DLD1 (cell line): ENCODE measurements around the gene GJC3.
"Not testable (repeated sequence)": the region's sequence is repeated elsewhere in the genome, so short reads cannot be mapped to it uniquely, and the experiment has no call there.

ENCODE experiments used
- in situ Hi-C: cut with HindIII; loops from 2 replicates; pipeline ENCODE4 v1.10.0; 2017; ENCODE audit warnings: low sequenced_read_pairs

GJC3 gene, protein sequence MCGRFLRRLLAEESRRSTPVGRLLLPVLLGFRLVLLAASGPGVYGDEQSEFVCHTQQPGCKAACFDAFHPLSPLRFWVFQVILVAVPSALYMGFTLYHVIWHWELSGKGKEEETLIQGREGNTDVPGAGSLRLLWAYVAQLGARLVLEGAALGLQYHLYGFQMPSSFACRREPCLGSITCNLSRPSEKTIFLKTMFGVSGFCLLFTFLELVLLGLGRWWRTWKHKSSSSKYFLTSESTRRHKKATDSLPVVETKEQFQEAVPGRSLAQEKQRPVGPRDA

DNA sequence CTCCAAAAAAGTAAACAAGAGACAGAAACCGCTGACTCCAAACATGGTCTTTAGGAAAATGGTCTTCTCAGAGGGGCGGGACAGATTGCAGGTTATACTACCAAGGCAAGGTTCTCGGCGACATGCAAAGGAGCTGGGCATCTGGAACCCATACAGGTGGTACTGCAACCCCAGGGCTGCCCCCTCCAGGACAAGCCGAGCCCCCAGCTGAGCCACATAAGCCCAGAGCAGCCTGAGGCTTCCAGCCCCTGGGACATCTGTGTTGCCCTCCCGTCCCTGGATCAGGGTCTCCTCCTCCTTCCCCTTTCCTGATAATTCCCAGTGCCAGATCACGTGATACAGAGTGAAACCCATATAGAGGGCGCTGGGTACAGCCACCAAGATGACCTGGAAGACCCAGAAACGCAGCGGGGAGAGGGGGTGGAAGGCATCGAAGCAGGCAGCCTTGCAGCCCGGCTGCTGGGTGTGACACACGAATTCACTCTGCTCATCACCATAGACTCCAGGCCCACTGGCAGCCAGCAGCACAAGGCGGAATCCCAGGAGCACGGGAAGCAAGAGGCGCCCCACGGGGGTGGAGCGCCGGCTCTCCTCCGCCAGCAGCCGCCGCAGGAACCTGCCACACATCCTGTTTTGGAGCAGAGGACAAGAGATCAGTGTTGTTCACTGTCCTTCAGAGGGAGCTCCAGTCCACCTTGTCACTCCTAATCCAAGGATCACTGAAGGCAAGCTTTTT is at the start of gene GJC3:
TSS of gene GJC3 (minus strand) at position 627 of the 736 bp plus-strand sequence. CDS start at position 627, 0 bp downstream.
- in situ Hi-C loops, result loop anchor here (10.0 kb wide), 1 partner anchor 66 kb away; no protein-coding TSS in a partner anchor

DNA sequence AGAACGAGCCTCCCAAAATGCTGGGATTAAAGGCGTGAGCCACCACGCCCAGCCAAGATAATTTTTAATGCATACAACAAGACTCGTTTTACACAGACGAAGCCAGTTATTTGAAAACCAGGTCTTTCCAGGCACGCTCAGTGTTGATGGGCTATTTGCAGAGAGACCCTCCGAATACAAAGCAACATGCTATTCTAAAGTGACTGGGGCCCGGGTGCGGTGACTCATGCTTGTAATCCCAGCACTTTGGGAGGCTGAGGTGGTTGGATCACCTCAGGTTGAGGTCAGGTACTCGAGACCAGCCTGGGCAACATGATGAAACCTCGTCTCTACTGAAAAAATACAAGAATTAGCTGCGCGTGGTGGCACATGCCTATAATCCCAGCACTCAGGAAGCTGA is 47.2 kb upstream of the GJC3 start:
- in situ Hi-C loops, result no loop called here

DNA sequence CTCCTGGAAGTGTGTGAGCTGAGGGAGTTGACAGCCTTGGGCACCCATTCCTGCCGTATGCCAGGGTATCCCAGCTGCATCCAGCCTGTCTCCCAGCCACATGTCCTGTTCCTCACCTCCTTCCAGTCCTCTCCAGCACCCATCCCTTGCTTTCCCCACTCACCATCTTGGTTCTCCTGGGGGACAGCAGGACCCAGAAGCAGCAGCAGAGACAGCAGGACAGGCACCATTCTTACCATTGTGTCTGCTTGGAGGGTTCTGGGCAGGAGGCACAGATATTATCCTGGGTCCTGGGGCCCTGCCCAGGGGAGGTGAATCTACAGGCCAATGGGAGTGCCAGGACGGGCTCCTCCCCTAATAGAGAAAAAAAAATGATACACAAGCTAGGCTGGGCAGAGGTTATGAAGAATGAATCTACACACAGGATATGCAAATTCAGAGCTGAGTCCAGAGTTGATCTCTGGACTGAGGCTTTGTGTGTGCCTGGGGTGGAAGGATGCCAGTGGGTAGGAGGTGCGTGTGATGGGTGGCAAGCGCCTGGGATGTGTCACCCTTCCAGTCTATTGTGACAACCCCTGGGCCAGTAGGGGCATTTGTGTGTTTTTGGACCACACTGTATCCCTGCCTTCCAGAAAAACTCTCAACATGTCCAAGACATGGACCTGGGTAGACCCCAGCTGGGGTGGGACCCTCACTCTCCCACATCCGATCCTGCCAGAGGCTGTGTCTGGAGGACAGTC is 46.5 kb upstream of the GJC3 start, which contains the start of gene AZGP1:
TSS of gene AZGP1 (minus strand) at position 250 of the 740 bp plus-strand sequence. CDS start at position 239, 11 bp downstream.
- in situ Hi-C loops, result no loop called here

DNA sequence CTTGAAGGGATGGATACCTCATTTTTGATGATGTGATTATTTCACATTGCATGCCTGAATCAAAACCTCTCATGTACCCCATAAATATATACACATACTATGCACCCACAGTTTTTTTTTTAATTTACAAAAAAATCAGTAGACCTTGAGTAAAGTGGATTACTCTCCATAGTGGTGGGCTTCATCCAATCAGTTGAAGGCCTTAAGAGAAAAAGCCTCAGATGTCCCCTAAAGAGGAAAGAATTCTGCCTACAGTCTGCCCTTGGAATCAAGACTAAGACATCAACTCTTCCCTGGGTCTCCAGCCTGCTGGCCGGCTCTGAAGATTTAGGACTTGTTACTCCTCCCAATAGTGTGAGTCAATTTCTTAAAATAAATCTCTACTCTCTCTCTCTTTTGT is 45.3 kb upstream of the GJC3 start:
- in situ Hi-C loops, result no loop called here

DNA sequence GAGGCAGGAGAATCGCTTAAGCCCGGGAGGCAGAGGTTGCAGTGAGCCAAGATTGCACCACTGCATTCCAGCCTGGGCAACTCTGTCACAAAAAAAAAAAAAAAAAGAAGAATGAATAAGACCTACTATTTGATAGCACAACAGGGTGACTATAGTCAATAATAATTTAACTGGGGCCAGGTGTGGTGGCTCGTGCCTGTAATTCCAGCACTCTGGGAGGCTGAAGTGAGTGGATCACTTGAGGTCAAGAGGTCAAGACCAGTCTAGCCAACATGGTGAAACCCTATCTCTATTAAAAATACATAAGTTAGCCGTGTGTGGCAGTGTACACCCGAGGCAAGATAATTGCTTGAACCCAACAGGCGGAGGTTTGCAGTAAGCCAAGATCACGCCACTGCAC is 44.4 kb upstream of the GJC3 start:
- in situ Hi-C loops, result not testable (repeated sequence)

DNA sequence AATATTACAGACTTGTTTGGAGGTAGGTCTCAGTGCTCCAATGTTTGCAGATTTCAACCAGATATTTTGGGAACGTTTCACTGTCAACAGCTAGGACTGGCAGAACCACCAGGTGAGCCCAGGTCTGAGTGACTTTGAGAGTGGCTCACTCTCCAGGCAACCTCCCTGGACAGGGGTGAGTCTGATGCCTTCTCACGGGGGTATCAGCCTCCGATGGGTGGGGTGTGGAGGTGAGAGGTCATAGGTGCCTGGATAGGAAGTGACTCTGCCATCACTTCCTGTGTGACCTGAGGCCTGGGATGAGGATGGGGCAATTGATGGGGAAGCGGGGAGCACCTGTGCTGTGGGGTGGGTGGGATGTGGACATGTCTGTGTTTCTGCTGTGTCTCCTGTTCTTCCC is 41.8 kb upstream of the GJC3 start:
- in situ Hi-C loops, result no loop called here

DNA sequence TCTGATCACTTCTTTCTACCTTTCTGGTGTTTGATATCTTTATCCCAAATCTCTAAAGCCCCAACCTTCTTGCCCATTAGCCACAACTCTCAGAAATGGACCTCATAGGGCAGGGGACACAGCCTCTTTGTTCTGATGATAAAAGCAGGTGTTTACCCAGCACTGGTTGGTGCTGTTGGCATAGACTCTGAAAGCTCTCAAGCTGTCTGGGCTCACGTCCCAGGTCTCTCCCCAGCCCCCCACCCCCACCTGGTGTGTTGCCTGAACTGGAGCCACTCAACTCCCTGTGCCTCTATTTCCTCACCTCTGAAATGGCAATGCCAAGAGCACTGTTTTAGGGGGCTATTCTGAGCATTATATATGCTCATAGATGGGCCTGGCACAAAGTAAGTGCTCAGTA is 40.4 kb upstream of the GJC3 start:
- in situ Hi-C loops, result not testable (repeated sequence)

DNA sequence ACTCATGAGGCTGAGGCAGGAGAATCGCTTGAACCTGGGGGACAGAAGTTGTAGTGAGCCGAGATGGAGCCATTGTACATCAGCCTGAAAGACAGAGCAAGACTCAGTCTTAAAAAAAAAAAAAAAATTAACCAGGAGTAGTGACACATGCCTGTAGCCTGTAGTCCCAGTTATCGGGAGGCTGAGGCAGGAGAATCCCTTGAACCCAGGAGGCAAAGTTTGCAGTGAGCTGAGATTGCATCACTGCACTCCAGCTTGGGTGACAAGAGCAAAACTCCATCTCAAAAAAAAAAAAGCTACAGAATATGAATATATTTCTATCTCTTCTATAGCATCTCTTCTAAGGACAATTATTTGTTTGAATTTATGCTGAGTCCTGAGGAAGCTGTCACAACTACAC is 39.9 kb upstream of the GJC3 start:
- in situ Hi-C loops, result no loop called here

DNA sequence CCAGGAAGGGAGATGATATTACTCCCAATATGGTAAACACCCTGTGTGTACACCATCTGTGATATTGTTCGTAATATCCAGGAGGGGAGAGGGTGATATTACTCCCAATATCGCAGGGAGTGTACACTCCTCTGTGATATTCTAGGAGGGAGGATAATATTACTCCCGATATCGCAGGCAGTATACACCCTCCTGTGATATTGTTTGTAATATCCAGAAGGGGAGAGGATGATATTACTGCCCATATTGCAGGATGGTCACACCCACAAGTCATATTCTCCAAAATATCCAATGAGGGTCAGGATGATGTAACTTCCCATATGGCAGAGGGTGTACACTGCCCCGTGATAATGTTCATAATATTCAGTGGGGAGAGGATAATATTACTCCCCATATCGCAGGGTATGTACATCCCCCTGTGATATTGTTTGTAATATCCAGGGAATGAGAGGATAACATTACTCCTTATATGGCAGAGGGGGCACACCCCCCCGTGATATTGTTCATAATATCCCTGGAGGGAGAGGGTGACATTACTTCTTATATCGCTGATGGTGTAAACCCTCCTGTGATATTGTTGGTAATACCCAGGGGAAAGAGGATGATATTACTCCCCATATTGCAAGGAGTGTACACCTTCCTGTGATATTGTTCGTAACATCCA is 29.3 kb upstream of the GJC3 start:
- in situ Hi-C loops, result no loop called here

DNA sequence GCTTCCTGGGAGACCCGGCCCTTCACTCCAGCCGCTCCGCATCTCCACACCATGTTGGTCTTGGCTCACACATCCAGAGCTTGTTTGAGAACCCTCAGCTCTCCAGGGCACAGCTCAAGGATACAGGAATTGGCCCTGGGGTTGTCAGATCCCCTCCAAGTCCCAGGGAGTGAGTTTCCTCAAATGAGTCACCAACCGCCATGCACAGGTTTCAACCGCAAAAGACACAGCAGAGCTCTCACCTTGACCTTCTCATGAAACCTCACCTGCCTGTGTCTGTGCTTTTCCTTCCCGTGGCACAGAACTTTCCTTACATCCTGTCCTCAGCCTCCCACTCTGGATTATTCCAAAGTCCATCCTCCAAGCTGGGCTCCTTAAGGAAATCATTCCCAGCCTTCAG is 25.8 kb upstream of the GJC3 start:
- in situ Hi-C loops, result no loop called here

DNA sequence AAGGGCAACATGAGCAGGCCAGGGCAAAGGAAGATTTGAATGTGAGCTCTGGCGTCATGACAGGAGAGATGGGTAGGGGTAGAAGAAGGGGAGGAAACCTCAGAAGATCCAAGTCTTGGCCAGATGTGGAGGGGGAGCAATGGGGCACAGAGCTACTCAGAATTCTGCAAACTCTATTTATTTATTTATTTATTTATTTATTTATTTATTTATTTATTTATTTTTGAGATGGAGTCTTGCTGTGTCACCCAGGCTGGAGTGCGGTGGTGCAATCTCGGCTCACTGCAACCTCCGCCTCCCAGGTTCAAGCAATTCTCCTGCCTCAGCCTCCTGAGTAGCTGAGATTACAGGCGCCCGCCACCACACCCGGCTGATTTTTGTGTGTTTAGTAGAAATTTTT is 25.2 kb upstream of the GJC3 start:
- in situ Hi-C loops, result not testable (repeated sequence)

DNA sequence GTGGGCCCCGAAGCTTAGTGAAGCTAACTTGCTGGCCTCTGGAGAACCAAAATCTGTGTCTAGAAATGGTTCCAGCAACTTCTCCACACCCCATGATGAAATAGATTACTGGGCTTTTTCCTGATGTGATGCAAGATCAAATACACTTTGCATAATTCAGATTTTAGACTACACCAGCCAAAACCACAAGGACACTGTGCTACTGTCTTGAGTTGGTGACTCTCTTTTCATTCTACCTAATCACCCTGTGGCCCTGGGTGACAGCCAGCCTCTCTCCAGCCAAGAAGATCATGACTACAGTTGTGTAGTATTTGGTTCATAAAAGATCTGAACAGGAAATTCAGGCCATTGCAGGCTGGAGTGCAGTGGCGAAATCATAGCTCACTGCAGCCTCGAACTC is 24.2 kb upstream of the GJC3 start:
- in situ Hi-C loops, result no loop called here

DNA sequence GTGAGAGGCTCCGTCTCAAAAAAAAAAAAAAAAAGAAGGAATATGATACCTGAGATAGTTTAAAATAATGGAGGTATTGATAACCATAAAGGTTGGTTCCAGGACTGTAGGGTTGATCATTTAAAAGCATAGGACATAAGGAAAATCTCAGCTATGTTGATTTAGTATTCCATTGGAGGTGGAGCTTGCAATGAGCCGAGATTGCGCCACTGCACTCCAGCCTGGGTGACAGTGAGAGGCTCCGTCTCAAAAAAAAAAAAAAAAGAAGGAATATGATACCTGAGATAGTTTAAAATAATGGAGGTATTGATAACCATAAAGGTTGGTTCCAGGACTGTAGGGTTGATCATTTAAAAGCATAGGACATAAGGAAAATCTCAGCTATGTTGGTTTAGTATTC is 23.2 kb upstream of the GJC3 start:
- in situ Hi-C loops, result not testable (repeated sequence)

DNA sequence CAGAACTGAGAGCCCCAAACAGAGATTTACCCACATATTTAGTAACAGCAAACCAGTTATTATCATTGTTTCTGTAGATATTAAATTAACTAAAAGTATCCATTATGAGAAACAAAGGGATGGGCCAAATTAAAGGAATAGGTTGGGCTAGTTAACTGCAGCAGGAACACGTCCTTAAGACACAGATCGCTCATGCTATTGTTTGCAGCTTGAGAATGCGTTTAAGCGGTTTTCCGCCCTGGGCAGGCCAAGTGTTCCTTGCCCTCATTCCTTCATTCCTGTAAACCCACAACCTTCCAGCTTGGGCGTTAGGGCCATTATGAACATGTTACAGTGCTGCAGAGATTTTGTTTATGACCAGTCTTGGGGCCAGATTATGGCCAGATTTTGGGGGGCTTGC is 21.4 kb upstream of the GJC3 start:
- in situ Hi-C loops, result not testable (repeated sequence)

DNA sequence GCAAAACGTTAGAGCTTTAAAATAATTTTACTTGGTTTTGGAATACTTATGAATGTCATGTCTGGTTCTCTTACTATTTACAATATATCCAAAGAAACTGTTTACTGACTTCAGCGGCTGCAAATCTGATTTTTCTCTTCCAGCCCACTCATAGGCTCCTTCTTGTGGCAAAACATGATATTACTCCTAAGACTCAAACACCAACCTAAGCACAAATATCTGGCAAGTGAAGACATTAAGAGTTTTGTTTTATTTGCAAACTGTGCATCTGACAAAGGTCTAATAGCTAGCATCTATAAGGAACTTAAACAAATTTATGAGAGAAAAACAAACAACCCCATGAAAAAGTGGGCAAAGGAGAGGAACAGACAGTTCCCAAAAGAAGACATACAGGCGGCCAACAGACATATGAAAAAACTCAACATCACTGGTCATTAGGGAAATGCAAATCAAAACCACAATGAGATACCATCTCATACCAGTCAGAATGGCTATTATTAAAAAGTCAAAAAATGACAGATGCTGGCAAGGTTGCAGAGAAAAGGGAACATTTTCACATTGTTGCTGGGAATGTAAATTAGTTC is 20.3 kb upstream of the GJC3 start:
- in situ Hi-C loops, result no loop called here

DNA sequence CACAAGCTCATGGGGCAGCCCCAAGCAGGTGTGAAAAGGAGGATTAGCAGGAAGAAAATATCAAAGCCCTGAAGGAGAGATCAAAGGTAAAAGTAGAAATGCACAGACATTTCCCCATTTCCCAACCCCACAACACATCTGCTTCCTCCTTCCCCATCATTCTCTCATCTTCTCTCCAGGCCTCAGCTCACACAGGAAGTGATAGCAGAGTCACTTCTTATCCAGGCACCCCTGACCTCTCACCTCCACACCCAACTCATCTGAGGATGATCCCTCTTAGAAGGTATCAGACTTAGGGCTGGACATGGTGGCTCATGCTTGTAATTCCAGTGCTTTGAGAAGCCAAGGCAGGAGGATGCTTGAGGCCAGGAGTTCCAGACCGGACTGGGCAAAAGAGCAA is 18.2 kb upstream of the GJC3 start:
- in situ Hi-C loops, result no loop called here

DNA sequence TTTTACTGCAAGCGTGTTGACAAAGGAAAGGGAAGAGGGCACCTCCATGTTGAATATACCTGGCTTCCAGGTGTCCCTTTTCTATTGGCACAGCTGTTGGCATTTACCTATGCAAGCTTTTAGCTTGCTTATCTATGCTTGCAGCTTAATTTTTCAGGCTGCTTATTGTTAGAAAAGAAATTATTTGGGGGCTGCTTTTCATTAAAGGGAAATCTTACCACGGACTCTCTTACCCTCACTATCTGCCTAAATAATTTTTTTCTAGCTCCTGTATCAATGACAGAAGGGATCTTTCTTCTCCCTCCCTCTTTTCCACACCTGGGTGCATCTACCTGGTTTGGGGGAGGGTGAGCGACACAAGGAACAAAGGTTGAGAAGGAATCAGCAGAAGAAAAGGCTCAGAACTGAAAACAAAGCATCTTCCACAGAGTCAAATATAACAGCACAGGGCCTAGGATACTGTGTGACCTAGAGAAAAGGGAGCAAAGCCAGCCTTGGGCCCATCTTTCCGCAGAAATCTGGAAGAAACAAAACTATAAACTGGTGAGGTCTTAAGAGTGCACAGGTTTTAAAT is 15.2 kb upstream of the GJC3 start:
- in situ Hi-C loops, result no loop called here

DNA sequence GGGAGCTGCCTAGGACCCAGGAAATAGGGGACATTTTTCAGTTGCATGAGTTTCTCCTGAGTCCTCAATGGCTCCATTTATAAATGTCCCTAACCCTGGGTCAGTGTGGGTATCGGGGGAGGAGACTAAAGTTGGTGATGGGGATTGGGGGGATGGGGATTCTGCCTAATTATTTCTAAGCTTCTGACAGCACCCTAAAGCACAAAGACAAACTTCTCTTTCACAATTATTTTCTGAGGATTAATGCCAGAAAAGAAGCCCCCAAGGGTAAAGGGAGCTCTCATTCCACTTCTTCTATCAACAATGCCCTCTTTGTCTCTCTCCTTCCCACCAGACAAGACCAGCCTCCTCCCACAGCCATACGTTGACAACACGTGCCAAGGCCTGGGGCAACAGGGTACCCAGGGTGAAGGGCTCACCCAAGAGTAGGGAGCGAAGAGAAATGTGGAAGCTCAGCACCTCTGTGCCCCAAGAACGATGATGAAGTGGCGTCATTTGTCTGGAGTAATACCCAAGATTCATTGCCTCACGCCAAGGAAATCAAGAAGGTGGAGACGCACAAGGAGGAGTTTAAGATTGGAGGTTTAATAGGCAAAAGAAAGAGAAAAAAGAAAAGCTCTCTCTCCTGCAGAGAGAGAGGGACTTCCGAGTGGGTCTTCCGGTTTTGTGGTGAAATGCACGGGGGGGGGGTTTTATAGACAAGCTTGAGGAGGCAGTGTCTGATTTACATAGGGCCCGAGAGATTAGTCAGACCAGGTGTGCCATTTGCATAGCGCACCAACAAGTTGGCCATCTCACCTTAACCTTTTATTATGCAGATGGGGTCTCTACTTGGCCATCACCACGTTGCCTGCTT is 14.4 kb upstream of the GJC3 start:
- in situ Hi-C loops, result no loop called here

DNA sequence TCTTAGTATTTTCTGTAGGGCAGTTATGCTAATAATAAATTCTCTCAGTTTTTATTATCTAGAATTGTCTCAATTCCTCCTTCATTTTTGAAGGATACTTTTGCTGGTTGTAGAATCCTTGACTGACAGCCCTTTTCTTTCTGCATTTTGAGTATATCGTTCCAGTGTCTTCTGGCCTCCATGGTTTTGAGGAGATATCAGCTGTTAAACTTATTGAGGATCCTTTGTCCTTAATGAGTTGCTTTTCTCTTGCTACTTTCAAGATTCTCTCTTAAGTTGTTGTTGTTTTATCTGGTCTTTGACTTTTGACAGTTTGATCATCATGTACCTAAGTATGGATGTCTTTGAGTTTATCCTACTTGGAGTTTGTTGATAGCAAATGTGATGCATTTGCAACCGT is 8.9 kb upstream of the GJC3 start:
- in situ Hi-C loops, result no loop called here

DNA sequence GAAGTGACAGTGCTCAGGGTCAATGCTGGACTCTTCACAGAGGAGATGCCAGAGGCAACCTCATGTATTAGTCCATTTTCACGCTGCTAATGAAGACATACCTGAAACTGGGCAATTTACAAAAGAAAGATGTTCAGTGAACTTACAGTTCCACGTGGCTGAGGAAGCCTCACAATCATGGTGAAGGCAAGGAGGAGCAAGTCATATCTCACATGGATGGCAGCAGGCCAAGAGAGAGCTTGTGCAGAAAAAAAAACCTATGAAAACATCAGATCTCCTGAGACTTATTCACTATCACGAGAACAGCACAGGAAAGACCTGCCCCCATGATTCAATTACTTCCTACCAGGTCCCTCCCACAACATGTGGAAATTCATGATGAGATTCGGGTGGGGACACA is 5.6 kb upstream of the GJC3 start:
- in situ Hi-C loops, result not testable (repeated sequence)
